HL-60 (cell line): Measurements from ENCODE around the gene SEMG1.

ENCODE experiments used
- DNase-seq, 2 experiments: peaks; one replicate each; pipeline ENCODE4 v3.0.0-alpha.2; 2010 to 2020; ENCODE audit warnings: low read depth in 1 of 2, low spot score in 1 of 2
- H3K27ac ChIP-seq: fragments of 250-450 bp; sonication (Bioruptor Pico); replicated peaks from 2 replicates; pipeline ENCODE4 v1.5.1; 2020; ENCODE audit warnings: mild to moderate bottlenecking, moderate library complexity
- H3K27me3 ChIP-seq: fragments of 250-450 bp; sonication (Bioruptor Pico); 2 replicates; pipeline ENCODE4 v1.5.1; 2021; ENCODE audit warnings: mild to moderate bottlenecking, moderate library complexity; ENCODE audit not compliant: insufficient read depth, poor library complexity, severe bottlenecking
- H3K4me3 ChIP-seq: replicated peaks from 2 replicates; pipeline ENCODE4 v1.5.1; 2011; ENCODE audit warnings: mild to moderate bottlenecking, control low read depth, low read length; ENCODE audit not compliant: insufficient read depth
- CTCF ChIP-seq: IDR thresholded peaks from one replicate; pipeline ENCODE4 v1.5.1; 2011; ENCODE audit warnings: low read length, control low read depth, inconsistent platforms; ENCODE audit not compliant: insufficient read depth
- GABPA ChIP-seq: IDR thresholded peaks from 2 replicates; pipeline ENCODE4 v1.6.1; 2012; ENCODE audit warnings: low read depth
- POLR2AphosphoS5 ChIP-seq: IDR thresholded peaks from 2 replicates; pipeline ENCODE4 v1.6.1; 2012; ENCODE audit warnings: low read depth
- REST ChIP-seq: IDR thresholded peaks from 2 replicates; pipeline ENCODE4 v1.6.1; 2012; ENCODE audit warnings: low read depth; ENCODE audit not compliant: insufficient replicate concordance
- SPI1 ChIP-seq: IDR thresholded peaks from 2 replicates; pipeline ENCODE4 v1.6.1; 2012; ENCODE audit warnings: low read depth, mild to moderate bottlenecking, borderline replicate concordance

The SEMG1 gene

GRCh38 chr20:45189861-45190260 is 17.0 kb upstream of the SEMG1 start:
- TF ChIP-seq GABPA (no peak), POLR2AphosphoS5 (no peak), REST (no peak), SPI1 (no peak), CTCF (no peak)
- no peaks in the 10 kb centered on the region for H3K27me3 ChIP-seq
- DNase-seq, result no peak
- H3K27ac ChIP-seq, result no peak overlapping the region
- no peak overlapping the region for H3K4me3 ChIP-seq

- Histone ChIP-seq H3K27ac (no peak overlapping the region), H3K4me3 (no peak overlapping the region), H3K27me3 (no peaks in the 10 kb centered on the region)
- DNase-seq, result no peak
- TF ChIP-seq CTCF (no peak), POLR2AphosphoS5 (no peak), REST (no peak), SPI1 (no peak), GABPA (no peak)
Measured at GRCh38 chr20:45191926-45192325, 14.9 kb upstream of the SEMG1 start.

- Histone ChIP-seq H3K4me3 (no peak overlapping the region), H3K27me3 (no peaks in the 10 kb centered on the region), H3K27ac (no peak overlapping the region)
- DNase-seq, result no peak
- TF ChIP-seq GABPA (no peak), POLR2AphosphoS5 (no peak), REST (no peak), SPI1 (no peak), CTCF (no peak)
Measured at GRCh38 chr20:45193331-45193730, 13.5 kb upstream of the SEMG1 start.
